Thoracic aorta (tissue), 2 donors: ENCODE results near the gene PRKACB. TPM values are rescaled to one million over a fixed set of nuclear protein-coding genes. Genes with fewer than 3 reads are reported as not detected.

Experiments used
- ATAC-seq: fragments of 150-250 bp; one replicate; pipeline ENCODE4 v1.8.0; 2017; ENCODE audit warnings: low read depth; ENCODE audit not compliant: insufficient number of reproducible peaks, low FRiP score
- DNase-seq: peaks from one replicate; pipeline ENCODE4 v3.0.0-alpha.2; 2020; ENCODE audit warnings: low spot score
- H3K27ac ChIP-seq, 2 donors: fragments of 200-600 bp; sonication (generic); 1 replicate in 1 of 2; 2 replicates in 1 of 2; pipeline ENCODE4 v1.5.1; 2016; ENCODE audit warnings: mild to moderate bottlenecking in 2 of 2, moderate library complexity in 2 of 2
- H3K27me3 ChIP-seq: fragments of 200-600 bp; sonication (generic); replicated peaks from 2 replicates; pipeline ENCODE4 v1.6.0; 2016; ENCODE audit warnings: mild to moderate bottlenecking; ENCODE audit not compliant: insufficient read depth
- H3K36me3 ChIP-seq: fragments of 200-600 bp; sonication (generic); one replicate; pipeline ENCODE4 v1.5.1; 2016
- H3K4me1 ChIP-seq, 2 donors: fragments of 200-600 bp; sonication (generic); 1 replicate in 1 of 2; 2 replicates in 1 of 2; pipeline versions ENCODE4 v1.5.1 to v1.6.0; 2016; ENCODE audit warnings: low read depth in 2 of 2, mild to moderate bottlenecking in 1 of 2; ENCODE audit not compliant: control insufficient read depth in 1 of 2
- H3K4me3 ChIP-seq: fragments of 200-600 bp; sonication (generic); 2 replicates; pipeline ENCODE4 v1.5.1; 2016; ENCODE audit warnings: mild to moderate bottlenecking
- H3K9me3 ChIP-seq: fragments of 200-600 bp; sonication (generic); 2 replicates; pipeline ENCODE4 v1.5.1; 2016
- total RNA-seq, 2 donors: library from RNA; depleted of rRNA; stranded (reverse); fragments of >200 nt; gene quantifications; one replicate each; pipeline versions ENCODE4 v1.1.0 to v1.2.3, GENCODE V29; 2016
- TF ChIP-seq, protein P1 (sequence below): fragments of 200-600 bp; sonication (generic); IDR thresholded peaks from one replicate; pipeline ENCODE4 v1.5.1; 2019; ENCODE audit warnings: antibody characterized with exemption

PRKACB gene
- total RNA-seq, 2 donors from 2014 or later: 27.3 to 32.2 TPM

DNA sequence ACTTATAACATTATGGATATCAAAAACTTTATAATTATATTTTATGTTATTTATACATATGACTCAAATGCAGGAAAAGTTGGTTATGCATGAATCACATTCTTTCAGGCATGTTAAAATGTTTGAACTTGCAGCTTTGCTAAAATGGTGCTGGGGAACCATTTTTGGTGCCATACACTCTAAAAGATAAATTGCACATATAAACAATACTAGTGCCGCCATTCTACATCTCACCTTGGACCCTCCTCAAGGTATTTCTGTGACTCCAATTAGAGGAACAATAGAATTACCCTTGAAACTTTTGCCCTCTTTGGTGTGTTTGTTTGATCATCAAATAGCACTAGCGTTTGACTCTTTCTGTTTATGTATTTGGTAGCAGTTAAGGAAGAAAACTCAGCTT is 997 bp downstream of the PRKACB start:
- peak overlapping the region; percentile 52 for H3K4me3 ChIP-seq
- ATAC-seq: no peak

DNA sequence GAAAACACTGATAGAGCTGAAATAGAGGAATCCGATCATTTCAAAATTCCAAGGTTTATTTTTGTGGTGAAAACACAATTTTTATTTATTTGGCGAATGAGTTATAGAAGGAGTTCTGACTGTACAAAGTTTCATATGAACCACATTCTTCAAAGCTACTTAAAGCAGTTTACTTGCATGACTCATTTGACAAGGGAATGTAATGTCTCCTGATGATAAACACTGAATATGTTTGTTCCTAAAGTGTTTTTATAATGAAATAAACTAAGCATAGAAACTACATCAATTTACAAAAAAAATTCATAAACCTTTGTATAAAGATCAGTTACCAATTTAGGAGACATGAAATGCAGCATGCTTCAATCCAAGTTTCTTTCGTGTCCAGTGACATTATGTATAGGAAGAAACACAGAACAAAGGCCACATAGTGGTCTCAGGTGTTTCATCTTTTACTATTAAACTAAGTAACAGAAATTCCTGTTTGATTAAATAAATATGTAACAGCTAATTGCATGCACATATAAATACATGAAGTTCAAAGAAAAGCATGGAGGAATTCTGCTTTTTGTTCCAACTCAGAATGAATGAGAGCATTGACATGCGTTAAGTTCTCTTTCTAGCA is 2.5 kb downstream of the PRKACB start:
- no peaks in the 10 kb centered on the region for H3K36me3 ChIP-seq
- no peaks in the 10 kb centered on the region for H3K9me3 ChIP-seq
- H3K27me3 ChIP-seq: no peaks in the 10 kb centered on the region
- H3K4me3 ChIP-seq: peak overlapping the region; percentile 52
- no peaks in the 10 kb centered on the region for H3K4me1 ChIP-seq
- H3K27ac ChIP-seq: no peak overlapping the region
- no peak for DNase-seq
- TF ChIP-seq, protein P1, sequence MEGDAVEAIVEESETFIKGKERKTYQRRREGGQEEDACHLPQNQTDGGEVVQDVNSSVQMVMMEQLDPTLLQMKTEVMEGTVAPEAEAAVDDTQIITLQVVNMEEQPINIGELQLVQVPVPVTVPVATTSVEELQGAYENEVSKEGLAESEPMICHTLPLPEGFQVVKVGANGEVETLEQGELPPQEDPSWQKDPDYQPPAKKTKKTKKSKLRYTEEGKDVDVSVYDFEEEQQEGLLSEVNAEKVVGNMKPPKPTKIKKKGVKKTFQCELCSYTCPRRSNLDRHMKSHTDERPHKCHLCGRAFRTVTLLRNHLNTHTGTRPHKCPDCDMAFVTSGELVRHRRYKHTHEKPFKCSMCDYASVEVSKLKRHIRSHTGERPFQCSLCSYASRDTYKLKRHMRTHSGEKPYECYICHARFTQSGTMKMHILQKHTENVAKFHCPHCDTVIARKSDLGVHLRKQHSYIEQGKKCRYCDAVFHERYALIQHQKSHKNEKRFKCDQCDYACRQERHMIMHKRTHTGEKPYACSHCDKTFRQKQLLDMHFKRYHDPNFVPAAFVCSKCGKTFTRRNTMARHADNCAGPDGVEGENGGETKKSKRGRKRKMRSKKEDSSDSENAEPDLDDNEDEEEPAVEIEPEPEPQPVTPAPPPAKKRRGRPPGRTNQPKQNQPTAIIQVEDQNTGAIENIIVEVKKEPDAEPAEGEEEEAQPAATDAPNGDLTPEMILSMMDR: no peak
- ATAC-seq: no peak

More for the DNA sequence above, 997 bp downstream of the PRKACB start:
- no peaks in the 10 kb centered on the region for H3K4me1 ChIP-seq
- TF ChIP-seq, protein P1: no peak
- DNase-seq: no peak
- no peaks in the 10 kb centered on the region for H3K36me3 ChIP-seq
- no peak overlapping the region for H3K27ac ChIP-seq
- H3K27me3 ChIP-seq: no peaks in the 10 kb centered on the region
- no peaks in the 10 kb centered on the region for H3K9me3 ChIP-seq

DNA sequence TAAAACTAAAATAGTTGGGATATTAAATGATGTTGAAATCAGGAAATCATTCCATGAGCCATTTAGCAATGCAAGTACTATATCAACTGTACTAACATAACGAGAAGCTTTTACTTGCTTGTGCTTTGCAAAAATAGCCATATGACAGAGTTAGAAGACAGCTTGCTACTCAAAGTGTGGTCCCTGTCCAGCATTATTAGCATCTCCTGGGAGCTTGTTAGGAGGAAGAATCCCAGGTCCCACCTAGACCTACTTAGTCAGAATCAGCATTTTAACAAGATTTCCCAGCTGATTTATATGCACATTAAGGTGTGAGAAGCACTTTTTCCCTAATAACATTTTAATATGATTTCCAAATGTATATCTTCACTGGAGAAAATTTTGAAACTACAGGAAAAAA is 4.7 kb downstream of the PRKACB start:
- no peak for ATAC-seq

DNA sequence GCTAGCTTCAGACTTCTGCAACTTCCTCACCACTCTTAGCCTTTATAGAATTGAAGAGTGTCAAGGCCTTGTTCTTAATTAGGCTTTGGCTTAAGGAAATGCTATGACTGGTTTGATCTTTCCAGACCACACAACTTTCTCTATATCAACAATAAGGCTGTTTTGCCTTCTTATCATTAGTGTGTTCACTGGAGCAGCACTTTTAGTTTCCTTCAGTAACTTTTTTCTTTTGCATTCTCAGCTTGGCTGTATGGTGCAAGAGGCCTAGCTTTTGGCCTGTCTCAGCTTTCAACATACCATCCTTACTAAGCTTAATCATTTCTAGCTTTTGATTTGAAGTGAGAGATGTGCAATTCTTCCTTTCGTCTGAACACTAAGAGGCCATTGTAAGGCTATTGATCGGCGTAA is 8.6 kb downstream of the PRKACB start:
- no peaks in the 10 kb centered on the region for H3K36me3 ChIP-seq
- TF ChIP-seq, protein P1: no peak
- no peaks in the 10 kb centered on the region for H3K9me3 ChIP-seq
- H3K4me3 ChIP-seq: no peak overlapping the region
- no peak for DNase-seq
- H3K27me3 ChIP-seq: no peaks in the 10 kb centered on the region
- no peak overlapping the region for H3K27ac ChIP-seq
- H3K4me1 ChIP-seq: peaks cover 7 to 10% of the 10 kb centered on the region in 2 donors
- no peak for ATAC-seq

More for the DNA sequence above, 4.7 kb downstream of the PRKACB start:
- no peaks in the 10 kb centered on the region for H3K4me1 ChIP-seq
- no peaks in the 10 kb centered on the region for H3K9me3 ChIP-seq
- no peak overlapping the region for H3K4me3 ChIP-seq
- no peaks in the 10 kb centered on the region for H3K36me3 ChIP-seq
- no peaks in the 10 kb centered on the region for H3K27me3 ChIP-seq
- H3K27ac ChIP-seq: no peak overlapping the region
- TF ChIP-seq, protein P1: no peak
- DNase-seq: no peak

DNA sequence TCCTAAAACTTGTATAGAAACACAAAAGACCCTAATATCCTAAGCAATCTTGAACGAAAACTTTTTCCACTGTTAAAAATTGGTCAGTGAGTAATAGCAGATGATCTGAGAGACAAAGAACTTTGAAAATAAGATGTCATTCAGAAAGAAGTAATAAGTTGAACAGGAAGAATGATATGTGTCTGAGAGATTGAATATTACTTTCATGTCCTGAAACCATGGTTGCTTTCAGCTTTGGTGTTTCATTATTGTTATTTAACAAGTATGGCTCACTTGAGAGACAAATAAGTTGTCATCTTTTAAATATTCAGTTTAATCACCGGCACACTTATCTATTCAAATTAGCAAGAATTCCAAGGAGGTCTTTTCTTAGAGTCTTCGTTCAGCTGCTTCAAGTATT is 11.4 kb downstream of the PRKACB start:
- Histone ChIP-seq H3K4me1 (peaks cover 7 to 10% of the 10 kb centered on the region in 2 donors), H3K9me3 (no peaks in the 10 kb centered on the region), H3K27ac (no peak overlapping the region), H3K27me3 (no peaks in the 10 kb centered on the region), H3K4me3 (no peak overlapping the region), H3K36me3 (no peaks in the 10 kb centered on the region)
- TF ChIP-seq, protein P1: no peak
- ATAC-seq (no peak), DNase-seq (no peak)
